ENCODE measurements around the gene GLYATL2. TPM values are rescaled to one million over a fixed set of nuclear protein-coding genes. Genes with fewer than 3 reads are reported as not detected.

Gene GLYATL2
- total and polyA plus RNA-seq, 2 of the 13 experiments (the other 11 are each of a cell fraction or from before 2014, with no cell fraction given) = not detected

GRCh38 chr11:58856806-58857205 lies 12.3 kb upstream of the GLYATL2 start (continued):
- TF ChIP-seq ZBTB34 (CRISPR knock-in tag; IDR thresholded peaks at IDR 0.05) = no peak
- no peak for TF ChIP-seq ZNF20 (CRISPR knock-in tag; IDR thresholded peaks at IDR 0.05)
- TF ChIP-seq ZNF205 (CRISPR knock-in tag; IDR thresholded peaks at IDR 0.05) = no peak

- BruUV-seq (replicated peaks) = no TSS peak
- no peak for FAIRE-seq
- POLR2A ChIA-PET = no interaction called here
These were observed 882 bp upstream of the GLYATL2 start for GRCh38 chr11:58845386-58845785.

More at GRCh38 chr11:58845386-58845785, 882 bp upstream of the GLYATL2 start:
- Histone ChIP-seq H3K4me1 (ENCODE audit: insufficient read depth, low read length) (no peaks in the 10 kb centered on the region), H3K4me3 (replicated peaks in 1 of 3; ENCODE audit: insufficient read depth in 1 of 3, low read depth in 2 of 3, low read length in 3 of 3) (no peak overlapping the region), H3K79me2 (ENCODE audit: insufficient read depth, low read length) (no peaks in the 10 kb centered on the region), H3K27me3 (ENCODE audit: control insufficient read depth in 1 of 2, insufficient read depth in 2 of 2, low read length in 2 of 2) (no peaks in the 10 kb centered on the region), H3K27ac (ENCODE audit: extremely low read length, insufficient read depth, low read length) (no peak overlapping the region), H4K20me1 (ENCODE audit: insufficient read depth, low read length) (no peaks in the 10 kb centered on the region), H3K9ac (ENCODE audit: insufficient read depth, low read depth, low read length) (no peak overlapping the region), H3K9me3 (ENCODE audit: low read length) (no peaks in the 10 kb centered on the region), H3K4me2 (ENCODE audit: low read depth, low read length) (no peak overlapping the region), H2AFZ (ENCODE audit: low read length) (no peak overlapping the region), H3K36me3 (replicated peaks in 1 of 2; ENCODE audit: control insufficient read depth in 1 of 2, insufficient read depth in 2 of 2, low read length in 2 of 2) (no peaks in the 10 kb centered on the region)
- intact Hi-C loops (cut with micrococcal nuclease; ENCODE audit: unreplicated experiment) (no loop called here), in situ Hi-C loops (cut with HindIII; ENCODE audit: extremely low pct_ligation_motif_present, low pct_unique_long_range_greater_than_20kb) (no loop called here)
- ATAC-seq (no peak), DNase-seq (ENCODE audit: low spot score) (no peak)
- WGBS (ENCODE audit: low lambda C conversion rate) = 59% methylated on average over 3 of the region's 3 CpGs
- TF ChIP-seq ZNF281 (CRISPR knock-in tag; IDR thresholded peaks at IDR 0.05; ENCODE audit: borderline replicate concordance) (no peak), NFKBIZ (CRISPR knock-in tag; IDR thresholded peaks at IDR 0.05) (no peak)
- CTCF ChIA-PET (ENCODE audit: low intra/inter-chr PET ratio, low total read pairs) = no interaction called here
